ENCODE results near the gene IFI27L1.

Gene IFI27L1, protein sequence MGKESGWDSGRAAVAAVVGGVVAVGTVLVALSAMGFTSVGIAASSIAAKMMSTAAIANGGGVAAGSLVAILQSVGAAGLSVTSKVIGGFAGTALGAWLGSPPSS

DNA sequence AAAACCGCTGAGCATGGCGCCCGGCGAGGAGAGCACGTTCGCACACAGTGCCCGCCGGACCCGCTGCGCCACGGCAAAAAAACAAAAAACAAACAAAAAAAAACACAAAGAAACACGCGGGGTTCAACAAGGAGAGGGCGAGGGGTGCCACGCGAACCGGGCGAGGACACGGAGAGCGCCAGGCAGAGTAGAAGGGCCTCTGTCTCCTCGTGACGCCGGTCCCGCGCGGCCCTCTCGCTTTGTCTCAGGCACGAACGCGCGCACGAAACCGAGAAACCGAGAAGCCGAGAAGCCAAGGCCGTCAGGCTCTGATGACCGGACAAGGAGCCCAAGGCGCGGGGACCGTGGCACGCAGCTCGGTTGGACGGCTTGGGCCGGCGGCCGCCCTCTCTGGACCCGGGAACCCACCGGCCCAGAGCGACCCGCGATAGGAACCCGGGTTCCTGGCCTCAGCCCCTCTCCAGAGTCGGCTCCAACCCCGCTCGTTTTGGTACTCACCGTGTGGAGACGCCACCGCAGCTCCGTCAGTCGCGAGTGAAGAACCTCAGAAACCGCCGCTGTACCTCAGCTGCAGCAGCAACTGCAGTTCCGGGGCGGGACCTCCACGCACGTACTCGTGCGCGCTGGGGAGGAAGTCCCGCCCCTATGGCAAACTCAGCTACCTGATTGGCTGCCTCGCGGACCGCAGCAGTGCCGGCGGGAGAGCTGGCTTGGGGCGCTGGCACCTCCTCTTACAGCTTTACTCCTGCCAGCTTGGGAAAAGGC lies at the start of gene IFI27L1, which contains the start of gene DDX24:
Gene IFI27L1 (plus strand): TSS at position 690 of the 765 bp plus-strand sequence. CDS start 15,628 bp downstream, outside the sequence.
Gene DDX24 (minus strand): TSS at position 582 of the 765 bp plus-strand sequence. CDS start 1,460 bp downstream, outside the sequence.
- peak; percentile 95 for DNase-seq (ENCODE audit: low read depth)

DNA sequence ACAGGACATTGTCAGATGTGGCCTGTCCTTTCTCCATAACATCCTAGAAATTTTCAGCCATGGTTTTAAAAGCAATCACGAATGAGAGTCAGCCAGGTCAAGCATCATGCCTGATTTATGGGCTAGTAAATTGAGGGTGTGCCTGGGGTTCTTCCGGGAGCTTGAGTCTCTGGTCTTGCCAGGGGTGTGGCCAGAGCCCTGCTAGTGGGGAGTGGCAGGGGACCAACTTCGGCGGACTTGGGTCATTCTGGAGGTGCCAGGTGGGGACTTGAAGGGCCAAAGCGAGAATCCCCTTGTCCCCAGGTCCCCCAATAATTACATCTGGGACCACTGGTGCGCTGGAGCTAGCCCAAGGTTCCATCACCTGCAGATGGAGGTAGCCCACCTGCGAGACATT lies 49.2 kb upstream of the IFI27L1 start:
- DNase-seq (ENCODE audit: low read depth): no peak

DNA sequence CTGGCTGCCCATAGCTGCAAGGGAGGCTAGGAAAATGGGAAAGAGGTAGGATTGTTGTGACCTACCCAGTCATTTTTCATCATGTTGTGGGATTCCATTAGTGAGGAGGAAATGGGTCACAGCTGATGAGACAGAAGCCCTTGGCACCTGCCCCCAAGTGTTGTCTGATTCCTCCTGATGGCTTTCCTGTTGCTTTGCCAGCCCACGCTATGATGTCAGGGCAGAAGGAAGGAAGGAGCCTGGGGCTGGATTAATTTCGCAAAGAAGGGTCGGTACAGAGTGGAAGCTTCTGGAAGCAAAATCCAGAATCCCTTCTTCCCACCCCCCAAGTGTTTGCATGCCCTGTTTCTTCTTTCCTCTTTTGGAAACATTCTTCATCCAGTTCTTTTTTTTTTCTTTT lies 46.2 kb upstream of the IFI27L1 start:
- DNase-seq (ENCODE audit: low read depth): no peak

DNA sequence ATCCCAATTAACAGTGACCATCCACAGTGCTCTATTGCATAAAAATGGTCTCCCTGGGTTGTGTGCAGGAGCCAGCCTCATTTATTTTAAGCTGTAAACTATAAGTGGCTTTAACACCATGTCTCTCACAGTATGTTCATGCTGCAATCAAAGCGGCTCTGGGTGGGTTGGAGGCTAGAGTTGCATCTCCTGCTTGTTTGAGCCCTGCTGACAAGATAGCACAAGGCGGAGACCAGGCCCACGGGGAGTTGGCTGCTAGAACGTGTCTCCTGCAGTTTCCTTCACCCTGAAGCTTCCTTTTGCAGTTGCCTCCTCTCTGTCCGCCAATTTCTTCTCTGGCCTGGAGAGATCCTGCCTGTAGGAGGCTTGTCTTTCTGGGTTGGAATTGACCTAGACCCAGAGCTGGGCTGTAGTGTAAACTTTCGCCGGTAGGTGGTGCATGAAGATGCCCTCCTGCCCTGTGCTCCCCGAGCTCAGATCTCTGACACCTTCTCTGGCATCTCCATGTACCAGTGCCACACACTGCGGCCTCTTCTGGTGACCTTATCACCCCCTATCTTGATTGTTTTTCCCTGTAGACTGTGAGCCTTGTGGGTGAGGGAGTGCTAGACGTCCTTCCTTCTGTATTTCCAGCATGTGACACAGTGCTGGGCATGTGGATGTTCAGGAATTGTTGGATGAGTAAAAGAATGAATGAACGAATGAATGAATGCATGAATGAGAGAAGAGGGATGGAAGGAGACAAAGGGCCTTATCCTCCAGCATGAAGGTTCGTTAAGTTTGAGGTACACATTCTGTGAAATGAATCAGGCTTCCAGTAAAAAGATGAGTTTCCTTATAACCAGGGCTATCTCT lies 44.6 kb upstream of the IFI27L1 start:
- peak; percentile 67 for DNase-seq (ENCODE audit: low read depth)

DNA sequence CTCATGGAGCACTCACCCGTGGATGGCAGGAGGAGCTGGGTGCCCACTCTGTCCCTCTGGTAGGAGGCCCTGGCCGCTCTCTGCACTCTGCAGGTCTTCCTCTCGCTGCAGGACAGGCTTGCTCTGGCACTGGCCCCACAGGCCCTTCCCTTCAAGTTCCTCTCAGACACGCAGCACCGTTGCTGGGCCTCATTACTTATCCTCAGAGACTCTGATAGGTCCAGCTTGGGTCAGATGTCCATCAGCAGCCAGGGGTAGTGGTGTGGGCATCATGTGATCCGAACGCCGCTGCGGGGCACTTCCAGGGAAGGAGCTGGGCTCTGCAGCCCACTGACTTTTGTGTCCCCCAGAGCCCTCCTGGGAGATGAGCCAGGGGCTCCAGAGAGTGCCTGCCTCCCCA lies 43.2 kb upstream of the IFI27L1 start:
- no peak for DNase-seq (ENCODE audit: low read depth)

DNA sequence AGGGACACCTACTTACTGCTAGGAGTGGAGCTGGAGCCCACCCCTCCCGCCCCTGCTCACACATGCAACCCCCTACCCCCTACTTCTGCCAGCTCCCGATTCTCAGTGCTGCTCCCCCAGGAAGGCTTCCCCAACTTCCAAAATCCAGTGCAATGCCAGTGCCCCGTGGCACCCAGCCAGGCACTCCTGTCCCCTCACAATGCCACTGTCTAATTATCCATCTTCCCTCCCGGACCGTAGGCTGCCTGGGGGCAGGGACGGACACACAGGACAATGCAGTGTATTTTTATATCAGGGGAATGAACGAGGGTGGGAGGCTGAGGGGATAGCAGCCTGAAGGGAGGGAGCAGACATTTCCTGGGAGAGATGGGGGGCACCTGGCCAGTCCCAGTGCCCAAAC lies 42.6 kb upstream of the IFI27L1 start:
- no peak for DNase-seq (ENCODE audit: low read depth)

DNA sequence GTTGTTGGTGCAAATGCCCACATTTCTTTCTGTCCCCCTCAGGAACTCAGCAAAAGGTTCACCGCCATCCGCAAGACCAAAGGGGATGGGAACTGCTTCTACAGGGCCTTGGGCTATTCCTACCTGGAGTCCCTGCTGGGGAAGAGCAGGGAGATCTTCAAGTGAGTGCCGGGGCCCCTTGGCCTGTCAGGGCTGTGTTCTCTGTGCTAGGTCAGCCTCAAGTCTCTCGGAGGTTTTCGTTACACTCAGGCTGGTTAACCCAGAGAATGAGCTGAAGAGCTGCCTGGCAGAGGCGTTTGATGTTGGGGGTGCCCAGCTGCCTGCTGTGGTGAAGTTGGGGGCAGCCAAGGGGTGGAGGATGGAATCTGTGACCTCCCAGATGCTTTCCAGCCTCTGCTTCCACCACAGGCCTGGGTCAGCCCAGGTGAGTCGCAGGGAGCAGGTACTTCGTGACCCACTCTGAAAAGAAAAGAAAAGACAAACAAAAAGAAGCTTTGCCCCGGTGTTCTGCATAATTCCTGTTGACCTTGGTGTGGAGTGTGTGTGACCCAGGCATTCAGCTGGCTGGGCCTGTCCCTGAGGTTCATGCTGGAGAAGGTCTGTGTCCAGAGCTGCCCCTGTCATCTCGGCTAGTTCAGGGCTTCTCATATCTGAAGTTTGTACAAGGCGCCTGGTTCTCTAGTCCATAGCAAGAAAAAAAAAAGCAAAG lies 42.0 kb upstream of the IFI27L1 start:
- DNase-seq (ENCODE audit: low read depth): no peak

DNA sequence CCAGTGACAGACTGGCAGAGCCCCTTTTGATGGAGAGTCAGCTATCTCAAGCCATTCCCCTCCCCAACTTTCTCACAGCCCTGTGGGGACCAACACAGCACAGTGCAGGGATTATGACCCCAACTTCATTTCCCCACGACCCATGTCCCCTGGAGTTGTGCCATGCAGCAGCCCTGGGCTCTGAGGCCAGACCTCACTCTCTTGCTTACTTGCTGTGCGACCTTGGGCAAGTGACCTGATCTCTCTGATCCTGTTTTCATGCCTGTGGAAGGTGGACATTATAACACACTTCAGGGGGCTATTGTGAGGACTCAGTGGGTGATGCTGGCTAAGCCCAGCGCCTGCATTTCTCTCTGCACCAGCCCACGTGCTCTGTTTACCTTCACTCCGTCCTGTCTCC lies 40.9 kb upstream of the IFI27L1 start:
- no peak for DNase-seq (ENCODE audit: low read depth)

DNA sequence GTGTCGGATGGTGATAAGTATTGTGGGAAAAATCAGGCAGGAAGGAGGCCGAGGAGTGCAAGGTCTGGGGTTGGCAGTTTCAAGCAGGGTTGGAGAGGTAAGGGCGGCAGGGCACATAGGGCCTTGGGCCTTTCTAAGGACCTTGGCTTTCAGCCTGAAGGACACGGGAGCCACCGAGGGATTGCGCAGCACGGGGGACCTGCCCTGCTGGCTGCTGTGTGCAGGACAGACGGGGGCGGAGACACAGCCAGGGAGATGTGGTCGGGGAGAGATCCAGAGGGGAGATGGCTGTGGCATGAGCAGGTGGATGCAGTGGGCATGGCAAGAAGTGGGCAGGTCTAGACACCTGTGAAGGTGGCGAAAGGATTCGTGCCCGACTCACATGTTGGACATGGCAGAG lies 40.3 kb upstream of the IFI27L1 start:
- DNase-seq (ENCODE audit: low read depth): no peak

DNA sequence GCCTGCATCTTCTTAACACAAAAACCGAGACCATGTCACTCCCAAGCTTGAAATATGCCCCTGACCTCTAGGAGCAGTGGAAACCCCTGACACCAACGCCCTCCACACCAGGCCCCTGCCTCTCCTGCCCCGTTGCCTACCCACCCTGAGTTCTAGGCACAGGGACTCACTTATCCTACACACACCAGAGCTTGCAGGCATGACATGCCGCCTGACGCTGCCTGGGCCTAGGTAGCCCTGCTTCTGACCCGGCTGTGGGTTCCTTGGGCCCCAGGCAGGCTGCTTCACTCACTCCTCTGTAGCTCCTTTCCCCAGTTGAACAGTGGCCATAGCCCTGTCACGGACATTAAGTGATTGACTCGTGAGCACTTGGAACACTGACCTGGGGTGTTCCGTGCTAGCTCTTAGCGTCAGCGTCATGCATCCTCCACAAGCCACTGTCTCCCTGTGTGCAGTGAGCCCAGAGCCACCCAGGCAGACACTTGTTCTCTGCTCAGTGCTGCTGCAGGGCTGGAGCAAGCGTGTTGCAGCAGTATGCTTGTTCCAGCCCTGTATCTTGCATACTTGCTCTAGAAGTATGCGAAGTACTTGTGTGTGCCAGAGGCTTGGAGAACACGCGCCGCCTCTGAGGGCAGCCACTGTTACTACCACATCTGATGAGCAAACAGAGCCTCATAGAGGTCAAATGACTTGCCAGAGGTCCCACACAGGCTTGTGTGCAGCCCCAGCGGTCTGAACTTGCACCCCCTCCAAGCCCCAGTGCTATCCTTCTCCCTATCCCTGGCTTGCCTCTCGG lies 39.4 kb upstream of the IFI27L1 start:
- DNase-seq (ENCODE audit: low read depth): peak; percentile 47

DNA sequence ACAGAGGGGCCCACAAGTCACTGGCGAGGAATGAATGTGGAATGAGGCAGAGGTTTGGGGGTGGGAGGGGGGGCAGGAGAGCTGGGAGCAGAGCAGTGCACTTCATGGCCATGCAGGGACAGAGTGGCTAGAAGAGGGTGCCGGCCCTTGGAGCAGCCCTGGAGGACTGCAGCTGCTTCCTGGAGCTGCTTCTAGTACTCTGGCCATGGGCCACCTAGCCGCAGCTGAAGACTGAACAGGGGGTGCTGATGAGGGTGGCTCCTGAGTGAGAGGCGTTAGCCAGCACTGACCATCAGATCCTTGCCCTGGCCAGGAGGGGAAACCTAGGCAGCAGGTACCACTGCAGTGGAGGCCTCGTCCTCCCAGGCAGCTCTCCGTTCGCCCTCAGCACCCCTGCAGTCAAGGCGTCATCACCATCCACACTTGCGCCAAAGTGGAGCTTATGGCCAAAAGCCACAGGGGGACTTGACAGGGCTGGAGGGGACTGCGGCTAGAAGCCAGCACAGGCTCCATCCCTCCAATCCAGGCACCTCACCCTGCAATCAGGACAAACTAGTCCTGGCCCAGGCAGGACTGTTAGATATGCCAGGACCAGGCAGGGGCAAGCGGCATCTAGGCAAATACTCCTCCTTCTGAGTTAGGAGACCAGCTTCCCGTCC lies 38.5 kb upstream of the IFI27L1 start:
- no peak for DNase-seq (ENCODE audit: low read depth)

DNA sequence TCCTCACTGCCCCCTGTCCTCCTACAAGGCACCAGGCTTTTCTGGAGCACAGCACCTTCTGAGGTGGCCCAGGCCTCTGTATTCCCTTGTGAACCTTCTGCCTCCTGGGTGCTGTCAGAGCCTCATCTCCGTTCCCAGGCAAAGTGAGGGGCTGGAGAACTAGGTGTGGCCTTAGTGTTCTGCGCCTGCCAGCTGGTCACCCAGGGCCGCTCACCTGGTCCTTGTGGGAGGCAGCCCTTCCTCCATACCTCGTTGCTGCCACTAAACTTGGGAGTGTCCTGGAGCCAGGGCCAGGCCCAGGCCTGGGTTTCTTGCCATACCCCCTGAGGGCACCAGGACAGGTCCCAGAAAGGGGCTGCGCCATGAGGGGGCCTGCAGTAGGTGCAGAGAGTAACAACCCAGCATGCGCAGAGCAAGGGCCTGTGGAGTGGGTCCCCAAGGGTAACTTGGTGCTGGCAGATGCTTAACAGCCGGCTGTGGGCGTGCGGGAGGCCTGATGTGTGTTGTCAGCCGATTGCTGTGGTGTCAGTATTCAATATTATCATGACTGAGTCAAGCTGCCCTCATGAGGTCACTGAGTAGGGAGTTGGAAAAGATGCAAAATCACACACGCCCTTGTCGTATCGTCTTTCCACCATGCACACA lies 37.9 kb upstream of the IFI27L1 start:
- no peak for DNase-seq (ENCODE audit: low read depth)

DNA sequence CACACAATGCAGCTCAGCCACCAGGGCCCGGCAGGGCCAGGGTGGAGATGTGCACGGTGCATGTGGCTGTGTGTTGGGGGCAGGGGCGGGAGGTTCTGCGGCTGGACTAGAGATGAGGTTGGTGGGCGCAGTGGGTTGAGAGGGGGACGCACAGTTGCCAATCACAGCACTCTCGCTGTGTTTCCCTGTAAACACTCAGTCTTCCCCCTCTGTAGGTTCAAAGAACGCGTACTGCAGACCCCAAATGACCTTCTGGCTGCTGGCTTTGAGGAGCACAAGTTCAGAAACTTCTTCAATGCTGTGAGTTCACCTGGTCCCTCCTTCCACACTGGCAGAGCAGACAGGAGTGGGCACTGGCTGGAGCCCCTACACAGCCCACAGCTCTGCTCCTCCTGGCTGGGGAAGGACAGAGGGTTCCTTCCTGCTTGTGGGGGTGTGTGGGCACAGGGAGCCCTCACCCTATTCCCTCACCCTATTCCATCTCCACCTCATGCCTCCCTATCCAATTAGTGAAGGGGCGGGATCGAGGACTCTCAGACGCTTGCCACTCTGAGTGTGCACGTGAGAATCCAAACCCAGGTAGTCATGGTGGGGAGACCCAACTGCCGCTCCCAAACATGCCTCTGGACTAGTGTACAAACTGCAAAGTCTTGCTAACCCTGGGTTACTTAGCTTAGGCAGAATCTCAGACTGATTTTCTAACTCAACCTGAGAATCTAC lies 37.2 kb upstream of the IFI27L1 start:
- no peak for DNase-seq (ENCODE audit: low read depth)

DNA sequence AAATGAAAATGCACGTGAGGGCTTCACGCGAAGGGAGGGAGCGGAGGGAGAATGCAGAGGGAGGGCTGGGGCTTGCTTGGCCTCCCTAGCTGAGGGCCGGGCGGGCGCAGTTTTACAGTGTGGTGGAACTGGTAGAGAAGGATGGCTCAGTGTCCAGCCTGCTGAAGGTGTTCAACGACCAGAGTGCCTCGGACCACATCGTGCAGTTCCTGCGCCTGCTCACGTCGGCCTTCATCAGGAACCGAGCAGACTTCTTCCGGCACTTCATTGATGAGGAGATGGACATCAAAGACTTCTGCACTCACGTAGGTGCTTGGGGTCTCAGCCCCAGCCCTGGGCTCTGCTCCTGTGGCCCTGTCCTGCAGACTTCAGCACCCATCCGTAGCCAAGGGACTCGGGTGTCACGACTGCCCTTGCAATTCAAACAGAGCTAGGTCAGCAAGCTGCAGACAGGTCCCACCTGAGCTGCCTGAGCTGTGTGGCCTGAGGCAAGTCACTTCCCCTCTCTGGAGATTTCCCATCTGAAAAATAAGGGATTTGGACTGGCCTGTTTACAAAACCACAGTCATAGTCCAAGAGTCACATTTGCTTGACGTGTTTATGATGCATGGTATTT lies 36.5 kb upstream of the IFI27L1 start:
- DNase-seq (ENCODE audit: low read depth): no peak

DNA sequence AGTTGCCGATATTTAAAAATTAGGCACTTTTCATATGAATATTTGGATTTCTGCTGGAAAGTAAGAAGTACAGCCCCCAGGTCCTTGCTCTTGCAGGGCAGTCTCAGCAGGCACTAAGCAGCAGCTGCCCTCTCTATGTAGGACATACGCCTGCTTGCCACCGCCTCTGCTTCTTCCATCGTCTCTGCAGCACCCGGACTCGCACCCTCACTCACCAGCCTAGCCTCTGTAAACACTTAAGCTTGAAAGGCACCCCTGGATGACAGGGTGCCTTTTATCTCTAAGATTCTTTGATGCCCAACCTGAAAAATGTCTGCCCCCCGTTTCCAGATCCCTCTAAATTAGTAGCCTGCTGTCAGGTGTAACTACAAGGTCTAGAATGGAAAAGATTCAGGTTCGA lies 36.0 kb upstream of the IFI27L1 start:
- DNase-seq (ENCODE audit: low read depth): no peak

DNA sequence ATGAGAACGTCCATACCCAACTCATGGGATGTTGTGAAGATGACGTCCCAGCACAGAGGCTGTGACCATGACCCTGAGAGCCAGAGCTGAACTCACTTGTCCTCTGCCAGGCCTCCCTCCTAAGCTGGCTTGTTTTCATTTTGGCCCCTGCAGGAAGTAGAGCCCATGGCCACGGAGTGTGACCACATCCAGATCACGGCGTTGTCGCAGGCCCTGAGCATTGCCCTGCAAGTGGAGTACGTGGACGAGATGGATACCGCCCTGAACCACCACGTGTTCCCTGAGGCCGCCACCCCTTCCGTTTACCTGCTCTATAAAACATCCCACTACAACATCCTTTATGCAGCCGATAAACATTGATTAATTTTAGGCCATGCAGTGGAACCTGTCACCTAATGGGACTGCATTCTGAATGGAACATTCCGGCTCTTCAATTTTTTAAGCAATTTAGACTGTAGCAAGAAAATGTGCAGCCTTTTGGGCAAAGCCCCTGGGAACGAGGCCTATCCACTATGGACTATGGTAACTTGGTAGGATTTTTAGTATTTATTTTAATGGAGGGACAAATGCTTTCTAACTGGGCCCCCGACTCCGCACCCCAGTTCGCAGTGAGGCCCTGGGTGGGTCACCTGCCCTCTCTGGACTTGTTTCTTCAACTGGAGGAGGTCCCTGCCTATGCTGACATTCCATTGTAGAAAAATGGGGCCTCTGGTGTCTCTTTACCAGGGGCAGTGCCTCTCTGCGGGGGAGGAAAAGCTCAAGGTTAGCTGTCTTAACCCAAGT lies 35.4 kb upstream of the IFI27L1 start:
- no peak for DNase-seq (ENCODE audit: low read depth)

DNA sequence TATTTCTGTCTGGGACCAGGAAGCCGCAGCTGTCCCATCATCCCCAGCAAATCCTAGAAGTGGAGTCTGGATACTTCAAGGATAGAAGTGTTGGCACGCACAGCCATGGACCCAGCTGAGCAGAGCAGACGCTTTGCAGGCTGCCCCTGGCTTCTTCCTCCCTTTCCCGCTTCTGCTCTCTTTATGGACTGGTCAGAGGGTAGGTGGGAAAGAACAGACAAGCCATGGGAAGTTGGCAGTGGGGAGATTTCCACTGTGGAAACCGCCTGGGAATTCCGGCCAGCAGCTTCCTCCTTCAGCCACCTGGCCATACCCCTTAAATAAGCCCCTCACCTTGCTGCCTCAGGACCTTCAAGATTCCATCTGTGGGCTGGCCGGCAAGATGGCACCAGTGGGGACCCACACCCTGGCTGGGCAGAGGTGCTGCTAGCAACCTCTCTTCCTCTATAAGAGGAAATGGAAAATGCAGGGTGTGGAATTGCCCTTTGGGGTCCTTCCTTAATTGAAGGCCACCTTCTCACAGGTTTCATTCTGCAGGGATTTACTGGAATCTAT lies 34.3 kb upstream of the IFI27L1 start:
- DNase-seq (ENCODE audit: low read depth): no peak

DNA sequence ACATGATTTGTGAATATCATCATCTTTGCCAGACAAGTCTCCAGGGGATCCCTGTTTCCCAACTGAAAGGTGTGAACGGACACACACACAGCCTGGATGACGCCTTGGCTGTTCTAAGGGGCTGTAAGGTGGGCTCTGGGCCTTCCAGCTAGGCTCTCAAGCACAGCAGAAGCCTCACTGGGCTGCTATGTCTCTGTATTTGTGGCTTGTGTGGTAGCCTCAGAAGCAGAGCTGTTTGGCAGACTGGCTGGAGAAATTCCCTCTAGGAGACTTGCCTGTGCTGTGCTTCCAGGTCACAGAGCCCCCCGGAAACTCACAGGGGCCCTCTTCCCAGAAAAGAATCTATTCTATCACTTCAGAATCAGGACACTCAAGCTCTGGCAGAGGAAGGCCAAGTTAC lies 33.5 kb upstream of the IFI27L1 start:
- DNase-seq (ENCODE audit: low read depth): no peak

Measured in iris pigment epithelial cell (primary cell).